HAP-1 (cell line): ENCODE measurements around the gene GMPPB.
A peak's percentile ranks its signal among the peaks of the same experiment; 100 is the strongest.

Experiments
- DNase-seq, 2 experiments: peaks; one replicate each; pipeline ENCODE4 v3.0.0-alpha.2; 2016 to 2020; ENCODE audit warnings: low spot score in 2 of 2
- H3K27me3 ChIP-seq: fragments of 250-450 bp; sonication (Bioruptor Pico); 2 replicates; pipeline ENCODE4 v1.5.1; 2020; ENCODE audit warnings: low read depth, mild to moderate bottlenecking, moderate library complexity
- H3K36me3 ChIP-seq: fragments of 250-450 bp; sonication (Bioruptor Pico); replicated peaks from 2 replicates; pipeline ENCODE4 v1.5.1; 2020; ENCODE audit warnings: mild to moderate bottlenecking
- H3K4me1 ChIP-seq: fragments of 250-450 bp; sonication (Bioruptor Pico); 2 replicates; pipeline ENCODE4 v1.5.1; 2020; ENCODE audit warnings: mild to moderate bottlenecking
- H3K4me3 ChIP-seq: fragments of 250-450 bp; sonication (Bioruptor Pico); 2 replicates; pipeline ENCODE4 v1.5.1; 2020; ENCODE audit warnings: mild to moderate bottlenecking, moderate library complexity
- H3K9me3 ChIP-seq: fragments of 250-450 bp; sonication (Bioruptor Pico); 2 replicates; pipeline ENCODE4 v1.5.1; 2020; ENCODE audit warnings: mild to moderate bottlenecking, moderate library complexity
- in situ Hi-C: fragments of 300-500 bp; cut with MboI; formaldehyde crosslinking; loops from 3 replicates; pipeline ENCODE4 v1.14.3; 2020; ENCODE audit warnings: low sequenced_read_pairs, inconsistent platforms, mixed read lengths

The GMPPB gene

GRCh38 chr3:49673121-49673714 is 50.5 kb downstream of the GMPPB start:
- in situ Hi-C loops, result loop anchor here (5.0 kb wide), 1 partner anchor 126 kb away; no protein-coding TSS in a partner anchor
- Histone ChIP-seq H3K27me3 (no peaks in the 10 kb centered on the region), H3K9me3 (no peaks in the 10 kb centered on the region), H3K4me1 (peaks cover 12% of the 10 kb centered on the region), H3K4me3 (peak overlapping the region; percentile 89), H3K36me3 (peaks cover 29% of the 10 kb centered on the region)
- DNase-seq, result peak in 1 of 2 experiments; percentile 5

- Histone ChIP-seq H3K4me3 (no peak overlapping the region), H3K27me3 (no peaks in the 10 kb centered on the region), H3K36me3 (peaks cover 13% of the 10 kb centered on the region), H3K9me3 (no peaks in the 10 kb centered on the region), H3K4me1 (peaks cover 12% of the 10 kb centered on the region)
- peak; percentile 59 to 86 for DNase-seq
- in situ Hi-C loops, result loop anchor here (5.0 kb wide), 1 partner anchor 124 kb away; no protein-coding TSS in a partner anchor
Measured at GRCh38 chr3:49671291-49672288, 52.2 kb downstream of the GMPPB start.

- Histone ChIP-seq H3K4me3 (no peak overlapping the region), H3K9me3 (no peaks in the 10 kb centered on the region), H3K4me1 (peaks cover 12% of the 10 kb centered on the region), H3K36me3 (peaks cover 6% of the 10 kb centered on the region), H3K27me3 (no peaks in the 10 kb centered on the region)
- in situ Hi-C loops, result loop anchor here (5.0 kb wide), 1 partner anchor 124 kb away; no protein-coding TSS in a partner anchor
- no peak for DNase-seq
Measured at GRCh38 chr3:49670940-49671290, 52.8 kb downstream of the GMPPB start.
